ENCODE data around the gene ZC3H7B.

- TF ChIP-seq EZH2 (IDR thresholded peaks at IDR 0.05; ENCODE audit: insufficient read depth, poor library complexity, severe bottlenecking) (no peak), EZH2phosphoT487 (IDR thresholded peaks at IDR 0.05; ENCODE audit: insufficient read depth, low read depth) (no peak)
These were observed 100.7 kb downstream of the ZC3H7B start for GRCh38 chr22:41401781-41402648.
